ENCODE measurements around the gene SINHCAF.
"Not testable (repeated sequence)": the region's sequence is repeated elsewhere in the genome, so short reads cannot be mapped to it uniquely, and the experiment has no call there.

The SINHCAF gene

DNA sequence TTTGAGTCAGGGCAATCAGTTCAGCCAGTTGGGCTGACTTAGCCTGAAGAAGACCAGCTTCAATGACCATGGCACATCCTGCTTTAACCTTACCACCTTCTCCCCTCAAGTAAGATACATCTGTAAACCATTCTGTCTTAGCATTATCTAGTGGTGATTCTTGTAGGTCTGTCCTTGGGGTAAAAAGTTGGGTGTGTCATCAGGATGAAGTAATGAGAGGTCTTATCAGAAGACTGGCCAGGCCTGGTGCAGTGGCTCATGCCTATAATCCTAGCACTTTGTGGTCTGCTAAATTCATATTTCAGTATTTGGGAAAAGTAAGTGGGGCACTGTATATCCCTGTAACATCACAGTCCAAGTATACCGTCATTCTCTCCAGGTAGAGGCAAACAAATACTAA, 19.1 kb downstream of the SINHCAF start:
- no peak for DNase-seq

DNA sequence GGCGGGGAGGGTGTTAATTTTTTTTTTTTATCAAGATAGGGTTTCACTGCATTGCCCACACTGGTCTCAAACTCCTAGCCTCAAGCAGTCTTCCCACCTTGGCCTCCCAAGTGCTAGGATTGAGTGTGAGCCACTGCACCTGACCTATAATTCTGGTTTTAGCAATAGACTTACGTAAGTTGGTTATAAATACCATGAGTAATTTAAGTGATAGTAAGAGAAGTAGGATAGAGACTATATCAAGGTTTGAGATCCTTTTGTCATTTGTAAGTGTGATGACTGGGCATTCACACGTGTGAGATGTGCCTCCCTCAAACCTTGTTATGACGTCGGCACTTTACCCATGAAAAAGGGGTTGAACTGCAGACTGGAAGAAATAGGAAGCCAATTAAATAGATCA, 22.5 kb downstream of the SINHCAF start:
- DNase-seq: no peak

DNA sequence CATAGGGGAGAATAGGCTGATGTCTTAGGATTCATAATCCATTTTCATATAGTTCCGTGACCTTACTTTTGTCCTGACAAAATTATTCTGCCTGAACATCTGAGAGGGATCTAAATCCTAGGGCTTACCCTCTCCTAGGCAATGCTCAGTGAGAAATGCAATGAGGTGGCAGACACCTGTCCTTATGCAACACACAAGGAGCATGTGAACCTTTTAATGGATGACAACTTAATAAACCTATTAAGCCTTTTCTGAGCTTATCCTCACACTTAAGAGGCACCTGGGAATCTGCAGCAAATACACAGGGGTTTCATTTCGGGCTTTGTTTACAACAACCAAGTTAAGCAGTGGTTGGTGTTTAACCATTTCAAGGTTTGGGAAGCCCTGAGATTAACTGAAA, 24.6 kb downstream of the SINHCAF start:
- no peak for DNase-seq

DNA sequence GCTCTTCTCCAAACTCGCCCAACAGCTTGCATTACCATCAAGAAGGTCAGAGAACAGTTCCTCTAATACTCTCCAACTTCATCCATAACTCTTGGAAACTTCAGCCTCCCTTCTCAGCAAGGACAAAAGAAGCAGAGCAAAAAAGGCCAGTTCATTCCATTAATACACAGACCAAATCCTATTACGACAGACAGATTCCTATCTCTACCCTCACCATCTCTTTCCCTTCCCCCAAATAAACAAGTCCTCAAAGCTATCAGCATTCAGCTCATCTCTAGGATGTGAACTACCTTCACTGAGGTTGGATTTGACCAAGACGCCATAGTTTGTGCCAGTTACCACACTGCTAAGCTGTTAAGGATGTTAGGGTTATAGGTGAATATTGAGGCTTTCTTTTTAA, 25.2 kb downstream of the SINHCAF start:
- DNase-seq: no peak

DNA sequence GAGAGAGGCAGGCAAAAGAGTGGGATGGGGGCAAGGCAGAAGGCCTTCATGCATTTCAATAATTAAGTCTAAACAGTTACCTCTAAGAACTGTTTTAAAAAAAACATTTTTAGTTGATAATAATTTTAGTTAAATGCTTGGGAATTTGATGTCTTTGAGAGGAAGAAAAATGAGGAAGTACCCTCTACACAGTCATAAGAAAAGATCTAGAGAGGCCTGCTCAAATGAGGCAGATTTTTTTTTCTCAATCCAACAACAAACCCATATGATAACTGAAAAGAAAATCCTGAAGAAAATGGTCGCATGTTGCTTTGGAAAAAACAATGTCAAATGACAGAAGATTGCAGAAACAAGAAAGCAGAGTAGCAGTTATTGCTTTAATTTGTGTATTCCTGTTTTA, 25.6 kb downstream of the SINHCAF start:
- DNase-seq: no peak

DNA sequence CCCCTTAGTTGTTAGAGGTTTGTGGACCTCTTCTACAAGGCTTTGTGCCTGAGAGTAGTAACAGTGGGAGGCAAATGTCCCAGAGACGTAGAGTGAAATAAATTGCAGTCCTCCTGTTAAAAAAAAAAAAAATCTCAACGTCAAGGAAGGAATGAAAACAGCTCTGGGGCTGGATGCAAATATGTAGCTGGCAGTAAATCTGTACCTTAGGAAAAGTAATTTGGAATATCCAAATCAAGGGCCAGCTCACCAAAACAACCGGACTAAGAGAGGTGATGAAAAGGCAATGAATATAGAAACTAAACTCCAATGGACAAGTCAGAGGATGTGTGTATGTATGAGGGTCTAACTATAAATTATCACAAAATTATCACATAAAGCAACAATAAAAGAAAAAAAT, 27.0 kb downstream of the SINHCAF start:
- DNase-seq: no peak

DNA sequence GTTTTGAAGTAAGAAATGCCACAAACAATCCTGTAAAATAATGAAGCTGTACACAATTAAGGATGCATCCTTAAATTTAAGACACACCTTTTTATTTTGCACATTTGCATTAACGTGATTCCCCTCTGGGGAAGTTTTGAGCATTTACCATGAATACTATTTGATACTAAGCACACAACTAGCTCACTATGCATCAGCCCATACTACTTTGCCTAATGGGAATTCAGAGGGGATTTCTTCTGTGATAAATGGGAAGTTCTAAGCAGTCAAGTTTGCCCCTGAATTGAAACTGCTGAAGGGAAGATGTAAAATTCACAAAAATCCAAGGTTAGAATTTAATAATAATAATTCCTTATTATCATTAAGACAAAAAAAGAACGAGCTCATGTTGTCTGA, 27.4 kb downstream of the SINHCAF start:
- no peak for DNase-seq

DNA sequence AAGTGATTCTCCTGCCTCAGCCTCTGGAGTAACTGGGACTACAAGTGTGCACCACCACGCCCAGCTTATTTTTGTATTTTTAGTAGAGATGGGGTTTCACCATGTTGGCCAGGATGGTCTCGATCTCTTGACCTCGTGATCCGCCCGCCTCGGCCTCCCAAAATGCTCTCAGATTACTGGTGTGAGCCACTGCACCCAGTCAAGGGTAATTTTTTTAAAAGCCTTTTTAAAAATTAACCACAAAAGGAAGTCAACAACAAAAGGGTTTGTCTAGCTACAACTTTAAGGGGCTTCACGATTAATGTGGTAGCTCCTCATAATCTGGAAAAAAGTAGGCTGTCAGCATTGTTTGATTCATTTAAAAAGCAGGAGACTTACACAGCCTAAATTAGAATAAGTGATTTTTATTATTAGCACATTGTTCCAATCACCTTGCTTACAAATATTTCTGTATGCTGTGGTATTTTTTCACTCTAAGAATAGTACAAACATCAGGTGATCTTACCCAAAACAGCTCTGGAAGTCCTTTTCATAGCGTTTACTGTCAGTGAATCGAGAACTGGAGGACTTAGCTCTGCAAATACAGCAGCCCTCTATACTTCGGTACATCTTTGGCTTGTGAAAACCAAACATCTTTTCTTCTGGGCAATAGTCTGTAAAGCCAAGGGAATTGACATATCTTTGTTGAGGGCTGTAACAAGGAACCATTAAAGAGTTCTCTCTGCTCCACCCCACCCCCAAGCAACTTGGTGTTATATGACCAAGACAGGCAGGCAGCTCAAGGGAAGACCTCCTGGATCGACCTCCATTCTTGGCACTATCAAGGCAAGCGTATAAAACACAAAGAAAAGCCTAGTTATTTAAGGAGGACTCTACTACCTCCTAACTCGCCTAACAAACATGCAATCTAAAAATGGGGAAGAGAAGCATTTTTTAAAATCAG, 28.1 kb downstream of the SINHCAF start:
- no peak for DNase-seq

DNA sequence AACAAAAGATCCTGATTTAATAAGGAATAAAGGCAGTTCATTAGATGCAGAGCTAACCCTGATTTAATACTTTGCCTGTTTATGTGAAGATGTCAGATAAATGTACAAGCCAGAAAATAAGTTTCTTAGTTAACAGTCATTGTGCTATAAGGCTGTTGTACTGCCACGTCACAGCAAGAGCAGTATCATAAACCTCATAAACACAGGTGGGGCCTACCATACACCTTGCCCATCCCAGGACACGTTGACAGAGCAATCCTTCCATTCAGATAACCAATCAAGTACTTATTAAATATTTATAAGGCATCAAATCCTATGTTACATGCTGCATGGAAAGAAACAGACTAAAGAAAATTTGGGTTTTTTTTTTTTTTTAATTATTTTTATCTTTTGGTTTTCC, 36.5 kb downstream of the SINHCAF start:
- no peak for DNase-seq

DNA sequence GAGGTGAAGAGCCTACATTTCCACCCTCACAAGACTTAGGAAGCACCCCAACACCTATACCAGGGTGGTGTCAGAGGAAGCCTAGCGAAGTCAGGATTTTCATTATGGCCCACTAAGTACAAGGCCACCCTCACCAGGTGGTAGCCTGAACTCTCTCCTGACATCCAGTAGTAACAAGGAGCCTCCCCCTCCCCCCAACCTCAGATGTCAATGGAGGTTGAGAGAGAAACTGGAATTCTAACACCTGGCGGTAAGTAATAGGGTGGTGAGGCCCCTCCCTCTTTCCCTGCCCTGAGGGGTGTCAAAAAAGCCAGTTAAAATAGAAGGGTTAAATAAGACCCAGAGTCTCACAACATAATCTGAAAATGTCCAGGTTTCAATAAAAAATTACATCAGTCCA, 37.6 kb downstream of the SINHCAF start:
- DNase-seq: no peak

DNA sequence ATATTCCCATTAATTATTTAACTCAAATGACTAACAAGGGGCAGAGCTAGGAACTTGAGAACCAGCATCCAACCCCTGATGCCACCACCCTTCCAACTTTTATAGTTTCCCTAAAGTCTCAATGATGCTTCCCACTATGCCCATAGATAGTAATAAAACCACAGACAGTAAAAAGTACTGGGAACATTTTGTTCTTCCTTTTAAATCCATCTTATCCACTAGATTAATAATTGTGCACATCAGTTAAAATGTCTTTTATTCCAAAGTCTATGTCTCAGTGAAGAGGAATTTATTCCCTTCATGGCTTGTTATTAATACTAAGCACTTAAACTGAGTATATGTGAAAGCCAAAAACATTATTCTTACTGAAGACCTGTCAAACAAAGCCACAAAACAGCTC, 45.8 kb downstream of the SINHCAF start:
- DNase-seq: no peak

DNA sequence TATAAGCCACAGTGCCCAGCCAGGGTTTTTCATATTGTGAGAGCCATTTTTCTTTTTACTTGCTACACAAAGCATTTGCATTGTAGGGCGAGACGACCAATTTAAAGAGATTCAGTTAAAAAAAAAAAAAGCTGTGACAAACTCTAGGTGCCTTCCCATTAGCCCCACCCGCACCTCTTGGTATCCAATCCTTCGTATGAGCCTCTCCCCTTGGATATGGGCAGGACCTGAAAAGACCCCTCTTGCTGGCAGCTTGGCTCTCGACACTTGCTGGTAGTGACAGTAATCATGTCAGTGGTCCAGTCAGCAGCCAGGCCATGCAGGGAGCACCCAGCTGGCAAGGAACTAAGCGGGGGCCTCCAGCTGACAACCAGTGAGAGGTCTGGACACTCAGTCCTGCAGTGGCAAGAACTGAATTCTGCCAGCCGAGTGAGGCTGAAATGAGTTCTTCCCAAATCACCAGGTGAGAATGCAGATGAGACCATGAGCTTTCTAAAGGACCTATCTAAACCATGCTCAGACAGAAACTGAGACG, 46.5 kb downstream of the SINHCAF start:
- no peak for DNase-seq

DNA sequence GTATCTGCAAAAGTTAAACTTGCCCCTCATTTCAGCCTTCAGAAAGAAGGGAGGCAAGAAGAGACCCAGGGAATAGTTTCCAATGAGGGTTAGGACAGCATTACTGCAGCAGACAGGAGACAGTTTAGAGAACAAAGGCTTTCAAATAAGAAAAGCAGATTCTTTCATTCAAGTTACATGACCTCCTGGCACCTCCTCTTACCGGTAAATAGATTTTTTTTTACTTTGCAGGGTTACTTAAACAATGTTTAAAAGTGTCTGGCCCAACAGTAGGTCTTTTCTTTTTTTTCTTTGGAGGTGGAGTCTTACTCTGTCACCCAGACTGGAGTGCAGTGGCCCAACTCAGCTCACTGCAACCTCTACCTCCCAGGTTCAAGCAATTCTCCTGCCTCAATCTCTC, 47.1 kb downstream of the SINHCAF start:
- DNase-seq: no peak

DNA sequence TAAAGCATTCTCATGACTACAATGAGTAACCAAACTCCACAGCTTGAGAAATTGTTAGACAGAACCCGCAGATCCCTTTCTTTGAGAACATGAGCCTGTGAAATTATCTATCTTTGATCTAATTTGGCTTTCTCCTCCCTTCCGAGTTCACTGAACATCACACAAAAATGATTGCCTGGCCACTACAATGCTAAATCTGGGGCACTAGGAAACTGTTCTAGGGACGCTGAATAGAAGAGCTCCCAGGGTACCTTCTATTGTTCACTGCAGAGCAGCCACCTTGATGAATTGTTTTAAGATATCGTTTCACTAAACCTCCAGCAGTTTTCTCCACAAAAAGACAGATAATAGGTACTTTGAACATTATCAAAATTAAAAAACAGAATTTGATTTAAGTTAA, 47.5 kb downstream of the SINHCAF start:
- DNase-seq: no peak

DNA sequence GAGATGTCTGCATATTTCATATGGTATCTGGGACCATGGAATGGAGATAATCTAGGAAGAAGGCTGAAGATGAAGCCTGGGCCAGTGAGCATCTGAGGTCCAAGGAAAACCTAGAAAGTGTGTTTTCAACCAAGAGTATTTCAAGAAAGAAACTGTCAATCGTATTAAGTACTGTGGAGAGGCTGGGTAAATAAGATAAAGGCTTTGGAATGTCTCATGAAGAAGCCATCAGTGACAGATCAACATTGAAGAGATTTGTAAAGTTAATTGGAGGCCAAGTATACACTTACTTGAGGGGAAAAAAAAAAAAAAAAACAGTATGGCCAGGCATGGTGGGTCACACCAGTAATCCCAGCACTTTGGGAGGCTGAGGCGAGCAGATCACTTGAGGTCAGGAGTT, 48.9 kb downstream of the SINHCAF start:
- no peak for DNase-seq

DNA sequence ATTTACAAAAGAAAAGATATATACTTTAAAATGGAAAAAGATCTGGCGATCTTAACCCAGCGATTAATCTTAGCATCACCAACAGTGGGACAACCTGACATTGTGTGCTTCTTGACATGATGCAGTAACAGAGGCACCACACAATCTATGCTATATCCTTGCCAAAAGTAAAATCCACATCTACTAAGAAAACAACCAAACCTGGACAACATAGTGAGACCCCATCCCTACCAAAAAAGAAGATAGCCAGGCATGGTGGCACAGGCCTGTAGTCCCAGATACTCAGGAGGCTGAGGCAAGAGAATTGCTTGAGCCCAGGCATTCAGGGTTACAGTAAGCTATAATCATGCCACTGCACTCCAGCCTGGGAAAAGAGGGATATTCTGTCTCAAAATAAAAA, 50.5 kb downstream of the SINHCAF start:
- no peak for DNase-seq

DNA sequence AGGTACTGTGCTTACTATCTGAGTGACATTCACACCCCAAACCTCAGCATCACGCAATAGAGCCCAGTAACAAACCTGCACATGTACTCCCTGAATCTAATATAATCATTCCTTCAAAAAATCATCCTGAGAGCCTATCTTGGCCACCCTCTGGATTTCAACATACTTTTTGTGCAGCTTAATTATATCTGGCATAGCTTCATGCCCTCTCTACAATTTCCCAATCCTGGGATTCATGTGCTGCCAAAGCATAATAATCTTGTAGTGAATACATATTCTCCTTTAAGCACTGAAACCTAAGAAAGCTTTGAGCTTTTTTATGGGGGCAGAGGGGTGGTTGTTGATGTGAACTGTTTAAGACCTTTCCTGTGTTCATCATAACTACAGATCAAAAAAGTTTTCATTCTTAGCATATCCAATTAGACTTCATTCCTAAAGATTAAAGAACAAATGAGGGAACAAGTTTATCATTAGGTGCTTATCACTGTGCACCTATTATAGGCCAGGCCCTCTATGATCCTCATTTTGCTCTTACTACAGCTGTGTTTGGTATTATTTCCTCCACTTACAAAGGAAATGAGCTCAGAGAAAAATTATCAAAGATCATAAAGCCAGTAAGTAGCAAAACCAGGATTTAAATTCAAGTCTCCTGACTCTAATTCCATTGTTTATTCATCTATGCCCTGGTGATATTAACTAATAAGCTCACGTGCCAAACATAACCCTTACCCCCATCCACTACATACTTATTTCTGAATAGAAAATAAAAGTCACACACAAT, 51.2 kb downstream of the SINHCAF start:
- DNase-seq: no peak

DNA sequence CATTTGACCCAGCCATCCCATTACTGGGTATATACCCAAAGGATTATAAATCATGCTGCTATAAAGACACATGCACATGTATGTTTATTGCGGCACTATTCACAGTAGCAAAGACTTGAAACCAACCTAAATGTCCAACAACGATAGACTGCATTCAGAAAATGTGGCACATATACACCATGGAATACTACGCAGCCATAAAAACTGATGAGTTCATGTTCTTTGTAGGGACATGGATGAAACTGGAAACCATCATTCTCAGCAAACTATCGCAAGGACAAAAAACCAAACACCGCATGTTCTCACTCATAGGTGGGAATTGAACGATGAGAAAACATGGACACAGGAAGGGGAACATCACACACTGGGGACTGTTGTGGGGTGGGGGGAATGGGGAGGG, 52.2 kb downstream of the SINHCAF start:
- not testable (repeated sequence) for DNase-seq

DNA sequence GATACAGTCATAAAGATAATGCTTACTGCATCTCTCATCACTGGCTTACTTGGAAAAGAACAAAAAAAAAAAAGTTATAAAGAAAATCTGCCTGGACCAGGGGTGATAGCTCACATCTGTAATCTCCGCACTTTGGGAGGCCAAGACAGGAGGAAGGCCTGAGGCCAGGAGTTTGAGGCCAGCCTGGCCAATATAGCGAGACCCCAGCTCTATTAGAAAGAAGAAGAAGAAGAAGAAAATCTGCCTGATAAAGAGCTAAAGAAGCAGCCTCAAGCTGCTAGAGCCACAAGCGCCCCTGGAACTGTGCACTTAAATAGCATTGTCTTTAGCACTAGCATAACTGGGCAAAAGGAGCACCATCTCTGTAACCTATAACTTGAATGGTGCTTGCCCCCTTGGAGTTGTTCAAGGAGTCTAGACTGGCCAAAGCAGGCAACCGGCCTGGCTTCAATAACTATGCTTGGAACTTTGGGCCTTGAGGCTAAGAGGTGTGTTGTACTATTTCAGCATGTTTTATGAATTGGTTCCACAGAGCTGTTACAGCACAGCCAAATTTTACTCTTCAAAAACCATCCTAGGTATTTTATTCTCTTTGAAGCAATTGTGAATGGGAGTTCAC, 53.2 kb downstream of the SINHCAF start:
- no peak for DNase-seq

DNA sequence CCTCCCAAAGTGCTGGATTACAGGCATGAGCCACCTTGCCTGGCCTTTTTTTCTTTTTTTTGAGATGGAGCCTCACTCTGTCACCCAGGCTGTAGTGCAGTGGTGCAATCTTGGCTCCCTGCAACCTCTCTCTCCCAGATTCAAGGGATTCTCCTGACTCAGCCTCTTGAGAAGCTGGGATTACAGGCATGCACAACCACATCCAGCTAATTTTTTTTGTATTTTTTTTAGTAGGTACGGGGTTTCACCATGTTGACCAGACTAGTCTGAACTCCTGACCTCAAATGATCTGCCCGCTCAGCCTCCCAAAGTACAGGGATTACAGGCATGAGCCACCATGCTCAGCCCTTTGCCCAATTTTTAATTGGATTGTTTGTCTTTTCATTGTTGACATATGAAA, 58.0 kb downstream of the SINHCAF start:
- DNase-seq: no peak

DNA sequence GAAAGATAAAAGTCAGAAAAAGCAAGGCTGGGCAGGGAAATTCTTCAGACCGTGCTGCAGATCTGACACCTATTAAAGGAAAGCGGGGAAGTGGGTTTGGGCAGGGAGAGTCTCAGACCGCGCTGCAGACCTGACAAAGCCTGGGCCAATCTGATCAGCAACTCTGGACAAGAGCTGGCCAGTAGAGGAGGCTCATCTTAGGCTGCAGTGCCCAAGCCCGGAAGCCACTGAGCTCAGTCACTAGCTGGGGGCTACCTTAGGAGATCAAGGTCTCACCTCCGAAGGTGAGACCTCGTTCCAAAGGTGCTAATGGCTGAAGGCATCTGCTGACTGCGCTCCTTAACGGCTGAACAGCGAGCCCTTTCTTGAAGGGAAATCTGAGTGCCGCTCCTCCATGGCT, 60.2 kb downstream of the SINHCAF start:
- DNase-seq: no peak

DNA sequence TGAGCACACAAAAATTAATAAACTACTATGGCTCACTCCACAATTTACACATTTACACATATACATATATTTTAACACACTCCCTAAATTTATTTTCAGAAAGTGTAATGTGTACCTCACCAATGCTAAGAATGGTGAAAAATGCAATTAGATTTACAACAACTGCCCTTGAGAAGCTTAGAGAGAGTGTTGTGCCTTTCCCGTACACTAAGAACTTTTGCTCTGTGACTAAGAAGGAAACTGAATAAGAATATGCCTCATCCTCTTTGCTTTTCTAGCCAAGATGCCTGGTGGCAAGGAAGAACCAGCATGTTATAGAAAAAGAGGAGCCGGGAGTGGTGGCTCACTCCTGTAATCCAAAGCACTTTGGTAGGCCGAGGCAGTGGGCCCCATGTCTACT, 62.3 kb downstream of the SINHCAF start:
- no peak for DNase-seq

DNA sequence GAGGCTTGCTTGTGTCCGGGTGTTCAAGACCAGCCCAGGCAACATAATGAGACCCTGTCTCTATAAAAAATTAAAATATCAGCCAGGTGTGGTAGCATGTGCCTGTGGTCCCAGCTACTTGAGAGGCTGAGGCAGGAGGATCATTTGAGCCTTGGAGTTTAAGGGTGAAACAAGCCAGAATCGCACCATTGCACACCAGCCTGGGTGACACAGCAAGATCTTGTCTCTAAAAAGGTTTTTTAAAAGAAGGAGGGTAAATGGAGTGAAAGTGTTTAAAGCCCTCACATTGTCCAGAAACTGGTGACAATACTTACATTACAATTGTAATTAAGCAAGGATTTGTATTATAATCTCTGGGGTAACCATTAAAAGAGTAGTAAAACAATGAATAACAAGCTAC, 64.2 kb downstream of the SINHCAF start:
- no peak for DNase-seq

Data from C1 segment of cervical spinal cord (tissue), 14 donors.